Liver (tissue), 9 donors: ENCODE measurements around the gene KDM6A. TPM values are rescaled to one million over a fixed set of nuclear protein-coding genes. Genes with fewer than 3 reads are reported as not detected.
A peak's percentile ranks its signal among the peaks of the same experiment; 100 is the strongest.

ENCODE experiments used
- DNase-seq: peaks from one replicate; pipeline ENCODE4 v3.0.0-alpha.2; 2017; ENCODE audit warnings: low spot score
- H3K27ac ChIP-seq, 2 donors: one replicate each; pipeline ENCODE4 v1.7.0; 2013; ENCODE audit warnings: inconsistent platforms in 2 of 2, low read length in 2 of 2, control low read depth in 1 of 2, low read depth in 1 of 2, mild to moderate bottlenecking in 1 of 2
- H3K27me3 ChIP-seq, 4 donors: one replicate each; pipeline versions ENCODE4 v1.6.1 to v1.7.0; 2013; ENCODE audit warnings: low read length in 3 of 4, inconsistent platforms in 1 of 4, mild to moderate bottlenecking in 1 of 4, moderate library complexity in 1 of 4; ENCODE audit not compliant: control insufficient read depth in 4 of 4, insufficient read depth in 4 of 4
- H3K36me3 ChIP-seq, 4 donors: one replicate each; pipeline versions ENCODE4 v1.6.1 to v1.7.0; 2013; ENCODE audit warnings: low read length in 3 of 4, mild to moderate bottlenecking in 3 of 4, low read depth in 1 of 4, moderate library complexity in 1 of 4; ENCODE audit not compliant: control insufficient read depth in 4 of 4, insufficient read depth in 3 of 4
- H3K4me1 ChIP-seq, 4 donors: one replicate each; pipeline versions ENCODE4 v1.6.1 to v1.7.0; 2013; ENCODE audit warnings: low read length in 3 of 4, mild to moderate bottlenecking in 3 of 4, moderate library complexity in 1 of 4; ENCODE audit not compliant: control insufficient read depth in 4 of 4, insufficient read depth in 4 of 4
- H3K4me3 ChIP-seq, 3 donors: one replicate each; pipeline versions ENCODE4 v1.6.1 to v1.7.0; 2013; ENCODE audit warnings: low read length in 3 of 3, control low read depth in 1 of 3, low read depth in 1 of 3, mild to moderate bottlenecking in 1 of 3
- H3K9ac ChIP-seq, 2 donors: one replicate each; pipeline ENCODE4 v1.7.0; 2013; ENCODE audit warnings: low read length in 2 of 2, mild to moderate bottlenecking in 2 of 2, moderate library complexity in 2 of 2, control low read depth in 1 of 2, low read depth in 1 of 2
- H3K9me3 ChIP-seq, 4 donors: one replicate each; pipeline versions ENCODE4 v1.6.1 to v1.7.0; 2013; ENCODE audit warnings: low read length in 3 of 4; ENCODE audit not compliant: control insufficient read depth in 4 of 4
- ATF3 ChIP-seq: IDR thresholded peaks from 2 replicates; pipeline ENCODE4 v1.6.1; 2016; ENCODE audit warnings: antibody characterized with exemption
- CTCF ChIP-seq: fragments of 150-350 bp; IDR thresholded peaks from 2 replicates; pipeline ENCODE4 v1.5.1; 2017; ENCODE audit warnings: improper control_type of control experiment, low read depth, low read length; ENCODE audit not compliant: missing input control
- EGR1 ChIP-seq, 2 donors: IDR thresholded peaks; 2 replicates each; pipeline ENCODE4 v1.6.1; 2016 to 2018; ENCODE audit warnings: antibody characterized with exemption in 2 of 2, low read depth in 2 of 2
- FOXA1 ChIP-seq: IDR thresholded peaks from 2 replicates; pipeline ENCODE4 v1.6.1; 2016; ENCODE audit warnings: antibody characterized with exemption
- FOXA2 ChIP-seq: IDR thresholded peaks from 2 replicates; pipeline ENCODE4 v1.6.1; 2016; ENCODE audit warnings: antibody characterized with exemption
- GABPA ChIP-seq, 2 donors: IDR thresholded peaks in 1 of 2; conservative IDR thresholded peaks in 1 of 2; 2 replicates each; pipeline ENCODE4 v1.6.1; 2016; ENCODE audit warnings: antibody characterized with exemption in 2 of 2, mild to moderate bottlenecking in 1 of 2, moderate library complexity in 1 of 2
- HNF4A ChIP-seq, 2 donors: conservative IDR thresholded peaks; 2 replicates each; pipeline ENCODE4 v1.6.1; 2016; ENCODE audit warnings: antibody characterized with exemption in 2 of 2, mild to moderate bottlenecking in 2 of 2
- HNF4G ChIP-seq: IDR thresholded peaks from 2 replicates; pipeline ENCODE4 v1.6.1; 2016; ENCODE audit warnings: antibody characterized with exemption
- JUND ChIP-seq, 2 donors: IDR thresholded peaks; 2 replicates each; pipeline ENCODE4 v1.6.1; 2016; ENCODE audit warnings: antibody characterized with exemption in 2 of 2
- RAD21 ChIP-seq, 2 donors: IDR thresholded peaks; 2 replicates each; pipeline ENCODE4 v1.6.1; 2016; ENCODE audit warnings: antibody characterized with exemption in 2 of 2, mild to moderate bottlenecking in 2 of 2
- RXRA ChIP-seq, 2 donors: IDR thresholded peaks; 2 replicates each; pipeline ENCODE4 v1.6.1; 2017 to 2018; ENCODE audit warnings: antibody characterized with exemption in 2 of 2, mild to moderate bottlenecking in 1 of 2
- SP1 ChIP-seq: IDR thresholded peaks from 2 replicates; pipeline ENCODE4 v1.6.1; 2018; ENCODE audit warnings: antibody characterized with exemption, mild to moderate bottlenecking
- TAF1 ChIP-seq: conservative IDR thresholded peaks from 2 replicates; pipeline ENCODE4 v1.6.1; 2016; ENCODE audit warnings: antibody characterized with exemption, mild to moderate bottlenecking
- YY1 ChIP-seq: IDR thresholded peaks from 2 replicates; pipeline ENCODE4 v1.6.1; 2016; ENCODE audit warnings: antibody characterized with exemption, mild to moderate bottlenecking
- ZBTB33 ChIP-seq: IDR thresholded peaks from 2 replicates; pipeline ENCODE4 v1.6.1; 2016; ENCODE audit warnings: antibody characterized with exemption
- WGBS: extraction: QIAGEN DNeasy Blood & Tissue Kit; methylation state at CpG from one replicate; pipeline ENCODE4 v1.1.7; 2013; 5-methylcytosine and 5-hydroxymethylcytosine counted together
- polyA plus RNA-seq, 2 donors: library from polyadenylated mRNA; stranded (reverse) in 1 of 2; unstranded in 1 of 2; fragments of 200-250 nt in 1 of 2; fragments of >200 nt in 1 of 2; fragmentation: Nextera tagmentation in 1 of 2; extraction: Ambion mirVana in 1 of 2; gene quantifications; one replicate each; pipeline versions ENCODE4 v1.2.1 to v1.2.3, GENCODE V29; 2013 to 2015
- total RNA-seq, 2 donors: library from RNA; depleted of rRNA; stranded (reverse); fragments of >200 nt; gene quantifications; one replicate each; pipeline ENCODE4 v1.2.3, GENCODE V29; 2014
- donor health status: healthy.
- donor health status: healthy.
- donor health status: healthy.
- donor health status: healthy.
- donor health status: healthy.

KDM6A gene
- total and polyA plus RNA-seq, 4 donors: 5.3 to 30.2 (median 18.2) TPM

- no peak for TF ChIP-seq ATF3
- TF ChIP-seq GABPA (IDR thresholded peaks at IDR 0.05 in 1 of 2, conservative IDR thresholded peaks at IDR 0.05 in 1 of 2): no peak
- no peak for TF ChIP-seq SP1
- no peak for TF ChIP-seq JUND (IDR thresholded peaks at IDR 0.05)
These were observed 812 bp upstream of the KDM6A start (continued) for GRCh38 chrX:44871931-44872820.

- under 1% methylated on average over 99 of the region's 99 CpGs for WGBS
- peak overlapping the region; percentile 48 to 93 for H3K9ac ChIP-seq
- no peaks in the 10 kb centered on the region for H3K36me3 ChIP-seq
- no peaks in the 10 kb centered on the region for H3K9me3 ChIP-seq
- peak overlapping the region; percentile 71 to 95 (median 90) for H3K4me3 ChIP-seq
- TF ChIP-seq TAF1 (peak; percentile 23), RAD21 (IDR thresholded peaks at IDR 0.05) (peak in 1 of 2 donors; percentile 30), RXRA (IDR thresholded peaks at IDR 0.05) (no peak), GABPA (IDR thresholded peaks at IDR 0.05 in 1 of 2, conservative IDR thresholded peaks at IDR 0.05 in 1 of 2) (no peak), HNF4G (no peak), YY1 (peak; percentile 82)
- peaks cover 0 to 27% (median 19%) of the 10 kb centered on the region in 4 donors for H3K4me1 ChIP-seq
- no peaks in the 10 kb centered on the region for H3K27me3 ChIP-seq
- peak overlapping the region; percentile 100 for H3K27ac ChIP-seq
- peak; percentile 49 for DNase-seq
These were observed 658 bp downstream of the KDM6A start for GRCh38 chrX:44873415-44874276.

GRCh38 chrX:44874420-44875184, 1.6 kb downstream of the KDM6A start:
- WGBS: under 1% methylated on average over 14 of the region's 14 CpGs
- H3K9me3 ChIP-seq: no peaks in the 10 kb centered on the region
- no peaks in the 10 kb centered on the region for H3K27me3 ChIP-seq
- H3K36me3 ChIP-seq: no peaks in the 10 kb centered on the region
- TF ChIP-seq FOXA2: no peak
- TF ChIP-seq YY1: peak; percentile 80
- peaks cover 0 to 30% (median 24%) of the 10 kb centered on the region in 4 donors for H3K4me1 ChIP-seq
- peak overlapping the region; percentile 48 to 93 for H3K9ac ChIP-seq
- H3K4me3 ChIP-seq: peak overlapping the region; percentile 71 to 95 (median 90)
- peak; percentile 46 for DNase-seq
- H3K27ac ChIP-seq: peak overlapping the region; percentile 100

- peak overlapping the region; percentile 71 to 95 (median 90) for H3K4me3 ChIP-seq
- H3K9ac ChIP-seq: peak overlapping the region in 1 of 2 donors; percentile 48
- H3K27ac ChIP-seq: peak overlapping the region in 1 of 2 donors; percentile 100
- no peaks in the 10 kb centered on the region for H3K27me3 ChIP-seq
- no peak for DNase-seq
- no peak for TF ChIP-seq FOXA1
- TF ChIP-seq CTCF: no peak
- no peak for TF ChIP-seq HNF4A (conservative IDR thresholded peaks at IDR 0.05)
- TF ChIP-seq EGR1 (IDR thresholded peaks at IDR 0.05; ENCODE audit: low read depth in 2 of 2): no peak
- TF ChIP-seq SP1: no peak
- no peak for TF ChIP-seq ZBTB33
- WGBS: 7% methylated on average over 5 of the region's 5 CpGs
- H3K4me1 ChIP-seq: peaks cover 0 to 30% (median 24%) of the 10 kb centered on the region in 4 donors
- H3K36me3 ChIP-seq: no peaks in the 10 kb centered on the region
- no peaks in the 10 kb centered on the region for H3K9me3 ChIP-seq
These were observed 2.1 kb downstream of the KDM6A start for GRCh38 chrX:44875185-44875489.
